AG04450 (cell line): Measurements from ENCODE around the gene PIP5K1A. TPM values are rescaled to one million over a fixed set of nuclear protein-coding genes. Genes with fewer than 3 reads are reported as not detected.

Experiments used
- CTCF ChIA-PET: fragments of 300-600, 350-600 bp; formaldehyde crosslinking; extraction: SDS; loops from one replicate; lab custom pipeline; 2022; ENCODE audit warnings: antibody characterized with exemption, inconsistent platforms; lab: Charles Lee
- POLR2A ChIA-PET: fragments of 350-600 bp; formaldehyde crosslinking; extraction: SDS; loops from one replicate; lab custom pipeline; 2021; ENCODE audit warnings: antibody characterized with exemption, inconsistent platforms; lab: Yijun Ruan, JAX
- DNase-seq: peaks from one replicate; pipeline ENCODE4 v3.0.0-alpha.2; 2011; ENCODE audit warnings: low read depth, low spot score
- H3K27ac ChIP-seq: one replicate; pipeline ENCODE4 v1.5.1; 2012; ENCODE audit warnings: low read depth, low read length, control low read depth
- H3K27me3 ChIP-seq: one replicate; pipeline ENCODE4 v1.6.0; 2012; ENCODE audit warnings: low read length; ENCODE audit not compliant: control insufficient read depth, insufficient read depth
- H3K4me3 ChIP-seq: 2 replicates; pipeline ENCODE4 v1.5.1; 2011; ENCODE audit warnings: mild to moderate bottlenecking, low read depth, low read length, control low read depth
- H3K9me3 ChIP-seq: 2 replicates; pipeline ENCODE4 v1.5.1; 2012; ENCODE audit warnings: low read length; ENCODE audit not compliant: control insufficient read depth, insufficient read depth
- polyA plus RNA-seq: library from polyadenylated mRNA; depleted of rRNA; stranded (reverse); fragments of >200 nt; gene quantifications from 2 replicates; pipeline ENCODE4 v1.2.3, GENCODE V29; 2011
- TF ChIP-seq, protein P1 (sequence below): IDR thresholded peaks from 2 replicates; pipeline ENCODE4 v1.5.1; 2011; ENCODE audit warnings: low read depth, low read length, control low read depth, inconsistent platforms

Gene PIP5K1A
- polyA plus RNA-seq, 1 experiment: 170 TPM

DNA sequence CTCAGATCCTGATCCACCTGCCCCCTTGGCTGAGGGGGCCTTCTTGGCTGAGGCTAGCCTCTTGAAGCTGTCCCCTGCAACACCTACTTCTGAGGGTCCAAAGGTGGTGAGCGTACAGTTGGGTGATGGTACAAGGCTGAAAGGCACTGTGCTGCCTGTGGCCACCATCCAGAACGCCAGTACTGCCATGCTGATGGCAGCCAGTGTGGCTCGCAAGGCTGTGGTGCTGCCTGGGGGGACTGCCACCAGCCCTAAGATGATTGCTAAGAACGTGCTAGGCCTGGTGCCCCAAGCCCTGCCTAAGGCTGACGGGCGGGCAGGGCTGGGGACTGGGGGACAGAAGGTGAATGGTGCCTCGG, 89.0 kb downstream of the PIP5K1A start:
- no peak for DNase-seq
- TF ChIP-seq, protein P1, sequence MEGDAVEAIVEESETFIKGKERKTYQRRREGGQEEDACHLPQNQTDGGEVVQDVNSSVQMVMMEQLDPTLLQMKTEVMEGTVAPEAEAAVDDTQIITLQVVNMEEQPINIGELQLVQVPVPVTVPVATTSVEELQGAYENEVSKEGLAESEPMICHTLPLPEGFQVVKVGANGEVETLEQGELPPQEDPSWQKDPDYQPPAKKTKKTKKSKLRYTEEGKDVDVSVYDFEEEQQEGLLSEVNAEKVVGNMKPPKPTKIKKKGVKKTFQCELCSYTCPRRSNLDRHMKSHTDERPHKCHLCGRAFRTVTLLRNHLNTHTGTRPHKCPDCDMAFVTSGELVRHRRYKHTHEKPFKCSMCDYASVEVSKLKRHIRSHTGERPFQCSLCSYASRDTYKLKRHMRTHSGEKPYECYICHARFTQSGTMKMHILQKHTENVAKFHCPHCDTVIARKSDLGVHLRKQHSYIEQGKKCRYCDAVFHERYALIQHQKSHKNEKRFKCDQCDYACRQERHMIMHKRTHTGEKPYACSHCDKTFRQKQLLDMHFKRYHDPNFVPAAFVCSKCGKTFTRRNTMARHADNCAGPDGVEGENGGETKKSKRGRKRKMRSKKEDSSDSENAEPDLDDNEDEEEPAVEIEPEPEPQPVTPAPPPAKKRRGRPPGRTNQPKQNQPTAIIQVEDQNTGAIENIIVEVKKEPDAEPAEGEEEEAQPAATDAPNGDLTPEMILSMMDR: no peak
- Histone ChIP-seq H3K9me3 (peaks cover 4% of the 10 kb centered on the region; the same call in 1 of the 2 replicates), H3K4me3 (no peak overlapping the region), H3K27ac (no peak overlapping the region), H3K27me3 (no peaks in the 10 kb centered on the region)
- POLR2A ChIA-PET: no interaction called here
- CTCF ChIA-PET: no interaction called here

DNA sequence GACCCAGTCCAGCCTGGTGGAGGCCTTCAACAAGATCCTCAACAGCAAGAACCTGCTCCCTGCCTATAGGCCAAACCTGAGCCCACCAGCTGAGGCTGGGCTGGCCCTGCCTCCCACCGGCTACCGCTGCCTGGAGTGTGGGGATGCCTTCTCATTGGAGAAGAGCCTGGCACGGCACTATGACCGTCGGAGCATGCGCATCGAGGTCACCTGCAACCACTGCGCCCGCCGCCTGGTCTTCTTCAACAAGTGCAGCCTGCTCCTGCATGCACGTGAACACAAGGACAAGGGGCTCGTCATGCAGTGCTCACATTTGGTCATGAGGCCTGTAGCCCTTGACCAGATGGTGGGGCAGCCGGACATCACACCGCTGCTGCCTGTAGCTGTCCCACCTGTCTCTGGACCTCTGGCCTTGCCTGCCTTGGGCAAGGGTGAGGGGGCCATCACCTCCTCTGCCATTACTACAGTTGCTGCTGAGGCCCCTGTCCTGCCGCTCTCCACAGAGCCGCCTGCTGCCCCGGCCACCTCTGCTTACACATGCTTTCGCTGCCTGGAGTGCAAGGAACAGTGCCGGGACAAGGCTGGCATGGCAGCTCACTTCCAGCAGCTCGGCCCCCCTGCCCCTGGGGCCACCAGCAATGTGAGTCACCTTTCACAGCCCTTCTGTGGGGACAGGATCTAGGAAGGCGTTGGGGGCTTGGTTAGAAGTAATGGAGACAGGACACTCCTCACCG, 89.6 kb downstream of the PIP5K1A start:
- H3K27me3 ChIP-seq: no peaks in the 10 kb centered on the region
- H3K9me3 ChIP-seq: no peaks in the 10 kb centered on the region
- no peak for DNase-seq
- no peak overlapping the region for H3K4me3 ChIP-seq
- ChIA-PET CTCF (no interaction called here), POLR2A (no interaction called here)
- H3K27ac ChIP-seq: no peak overlapping the region
- TF ChIP-seq, protein P1: no peak

GRCh38 chr1:151288502-151288901, 90.2 kb downstream of the PIP5K1A start:
- CTCF ChIA-PET: interaction anchor here (0.6 kb wide), 1 partner anchor 243 kb away, joined by 3 read pairs; no protein-coding TSS in a partner anchor
- Histone ChIP-seq H3K4me3 (no peak overlapping the region), H3K27me3 (no peaks in the 10 kb centered on the region), H3K9me3 (no peaks in the 10 kb centered on the region), H3K27ac (no peak overlapping the region)
- TF ChIP-seq, protein P1: no peak
- POLR2A ChIA-PET: no interaction called here
- no peak for DNase-seq

- no peak for DNase-seq
- POLR2A ChIA-PET: no interaction called here
- no peak overlapping the region for H3K27ac ChIP-seq
- TF ChIP-seq, protein P1: no peak
- H3K9me3 ChIP-seq: no peaks in the 10 kb centered on the region
- H3K27me3 ChIP-seq: no peaks in the 10 kb centered on the region
- H3K4me3 ChIP-seq: no peak overlapping the region
- CTCF ChIA-PET: interaction anchor here (0.6 kb wide), 1 partner anchor 244 kb away, joined by 3 read pairs; no protein-coding TSS in a partner anchor
Measured at GRCh38 chr1:151289080-151289935, 91.0 kb downstream of the PIP5K1A start.
